Globus pallidus (tissue), 1 donor: ENCODE measurements around the gene SERPINB5.
"Not testable (repeated sequence)": the region's sequence is repeated elsewhere in the genome, so short reads cannot be mapped to it uniquely, and the experiment has no call there.

Experiments used
- DNase-seq: peaks from one replicate; pipeline ENCODE4 v3.0.0-alpha.2; 2015; ENCODE audit warnings: low spot score

SERPINB5 gene, protein sequence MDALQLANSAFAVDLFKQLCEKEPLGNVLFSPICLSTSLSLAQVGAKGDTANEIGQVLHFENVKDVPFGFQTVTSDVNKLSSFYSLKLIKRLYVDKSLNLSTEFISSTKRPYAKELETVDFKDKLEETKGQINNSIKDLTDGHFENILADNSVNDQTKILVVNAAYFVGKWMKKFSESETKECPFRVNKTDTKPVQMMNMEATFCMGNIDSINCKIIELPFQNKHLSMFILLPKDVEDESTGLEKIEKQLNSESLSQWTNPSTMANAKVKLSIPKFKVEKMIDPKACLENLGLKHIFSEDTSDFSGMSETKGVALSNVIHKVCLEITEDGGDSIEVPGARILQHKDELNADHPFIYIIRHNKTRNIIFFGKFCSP

DNA sequence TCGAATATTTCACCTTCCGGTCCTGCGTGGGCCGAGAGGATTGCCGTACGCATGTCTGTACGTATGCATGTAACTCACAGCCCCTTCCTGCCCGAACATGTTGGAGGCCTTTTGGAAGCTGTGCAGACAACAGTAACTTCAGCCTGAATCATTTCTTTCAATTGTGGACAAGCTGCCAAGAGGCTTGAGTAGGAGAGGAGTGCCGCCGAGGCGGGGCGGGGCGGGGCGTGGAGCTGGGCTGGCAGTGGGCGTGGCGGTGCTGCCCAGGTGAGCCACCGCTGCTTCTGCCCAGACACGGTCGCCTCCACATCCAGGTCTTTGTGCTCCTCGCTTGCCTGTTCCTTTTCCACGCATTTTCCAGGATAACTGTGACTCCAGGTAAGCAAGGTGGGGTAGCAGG lies at the start of gene SERPINB5:
TSS of gene SERPINB5 (plus strand) at position 291 of the 400 bp plus-strand sequence. CDS start 7,471 bp downstream, outside the sequence.
- no peak for DNase-seq

DNA sequence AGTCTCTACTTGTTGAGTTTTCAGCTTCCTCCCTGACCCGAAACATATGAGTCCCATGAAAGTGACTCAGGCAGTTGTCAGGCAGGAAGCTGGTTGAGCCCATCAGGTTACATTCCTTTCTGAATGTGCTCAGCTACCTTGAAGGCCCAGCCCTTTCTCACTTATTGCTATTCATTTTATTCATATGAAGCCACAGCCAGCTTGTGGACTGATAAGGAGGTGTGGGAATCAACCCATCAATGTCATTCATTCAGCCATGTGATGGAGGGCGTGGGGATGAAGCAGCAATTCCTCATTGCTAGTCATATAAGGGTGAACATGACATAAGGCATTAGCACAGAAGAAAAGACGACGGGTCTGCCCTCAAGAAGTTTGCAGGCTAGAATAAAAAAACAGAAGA lies 49.2 kb upstream of the SERPINB5 start:
- DNase-seq: no peak

DNA sequence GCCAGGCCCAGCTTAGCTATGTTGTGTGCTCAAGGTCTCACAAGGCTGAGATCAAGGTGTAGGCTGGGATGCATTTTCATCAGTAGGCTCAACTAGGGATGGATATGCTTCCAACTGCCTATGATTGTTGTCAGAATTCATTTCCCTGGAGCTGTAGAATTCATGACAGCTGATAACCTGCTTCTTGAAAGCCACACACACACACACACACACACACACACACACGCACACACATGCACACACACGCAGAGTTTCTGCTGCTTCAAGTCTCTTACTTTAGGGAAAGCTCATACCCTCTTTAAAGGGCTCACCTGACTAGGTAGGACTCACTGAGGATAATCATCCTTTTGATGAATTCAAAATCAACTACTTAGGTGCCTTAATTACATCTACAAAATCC lies 46.2 kb upstream of the SERPINB5 start:
- DNase-seq: no peak

DNA sequence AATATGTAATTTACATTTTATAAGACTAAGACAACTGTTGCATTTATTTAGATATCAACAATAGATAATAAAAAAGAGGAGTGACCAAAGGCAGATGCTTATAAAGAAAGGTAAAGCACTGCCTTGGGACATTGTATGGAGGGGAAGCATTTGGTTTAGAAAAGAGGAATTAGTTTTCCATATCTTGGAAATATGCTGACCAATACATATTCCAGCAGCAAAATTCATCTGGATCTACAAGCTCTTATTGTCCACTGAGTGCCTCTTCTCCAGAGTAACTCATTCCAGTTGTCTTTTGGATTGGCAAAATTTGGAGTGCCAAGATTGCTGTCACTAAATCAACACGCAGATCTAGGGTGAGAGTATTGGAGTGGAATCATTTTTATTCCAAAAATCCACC lies 45.6 kb upstream of the SERPINB5 start:
- no peak for DNase-seq

DNA sequence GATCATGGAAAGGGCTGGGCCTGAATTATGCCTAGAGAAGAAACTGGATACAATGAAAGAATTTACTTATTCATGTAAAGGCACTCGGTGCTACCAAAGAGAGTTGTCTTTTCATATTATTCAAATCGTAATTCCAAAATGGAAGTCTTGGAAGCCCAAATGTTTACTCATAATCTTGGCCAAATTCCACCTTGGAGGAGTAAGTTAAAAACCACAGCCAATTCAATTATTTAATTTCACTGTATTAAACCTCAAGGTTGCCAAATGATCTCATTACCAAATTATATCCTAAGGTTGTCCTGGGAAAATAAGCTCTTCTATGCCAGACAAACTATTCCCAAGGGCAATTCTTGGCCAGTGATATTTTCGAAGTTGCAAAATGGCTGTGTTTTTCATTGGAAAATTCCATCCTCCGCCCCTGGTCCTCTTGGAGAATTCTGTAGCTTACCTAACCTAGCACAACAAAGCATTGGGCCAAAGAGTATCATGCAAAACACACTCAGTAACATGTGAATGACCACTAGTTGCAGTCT lies 43.4 kb upstream of the SERPINB5 start:
- DNase-seq: no peak

DNA sequence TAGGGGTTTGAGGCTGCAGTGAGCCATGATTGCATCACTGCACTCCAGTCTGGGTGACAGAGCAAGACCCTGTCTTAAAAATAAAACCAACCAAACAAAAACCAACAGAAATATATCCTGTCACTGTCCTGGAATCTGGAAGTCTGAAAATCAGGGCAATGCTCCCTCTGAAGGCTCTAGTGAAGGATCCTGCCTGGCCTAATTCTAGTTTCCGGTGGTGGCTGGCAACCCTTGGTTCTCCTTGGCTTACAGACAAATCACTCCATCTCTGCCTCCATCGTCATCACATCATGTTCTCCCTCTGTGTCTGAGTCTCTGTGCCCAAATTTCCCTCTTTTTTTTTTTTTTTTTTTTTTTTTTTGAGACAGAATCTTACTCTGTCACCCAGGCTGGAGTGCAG lies 38.6 kb upstream of the SERPINB5 start:
- no peak for DNase-seq

DNA sequence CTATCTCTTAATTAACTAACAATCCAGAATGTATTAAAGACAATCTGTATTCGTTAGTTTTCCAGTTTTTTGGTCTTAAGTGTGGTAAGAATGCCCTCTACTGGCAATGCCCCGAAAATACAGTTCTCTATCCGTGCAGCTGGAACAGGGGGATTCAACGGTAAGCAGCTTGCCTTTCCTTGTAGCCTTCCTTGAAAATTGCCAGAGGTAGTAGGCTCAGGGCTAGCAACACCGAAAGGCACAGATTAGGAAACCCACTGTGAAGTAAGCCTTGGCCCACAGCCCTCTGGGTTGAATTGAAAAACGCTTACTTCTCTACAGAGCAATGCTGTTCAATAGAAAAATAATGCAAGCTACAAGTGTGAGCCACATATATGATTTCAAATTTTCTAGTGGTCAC lies 37.4 kb upstream of the SERPINB5 start:
- peak; percentile 62 for DNase-seq

DNA sequence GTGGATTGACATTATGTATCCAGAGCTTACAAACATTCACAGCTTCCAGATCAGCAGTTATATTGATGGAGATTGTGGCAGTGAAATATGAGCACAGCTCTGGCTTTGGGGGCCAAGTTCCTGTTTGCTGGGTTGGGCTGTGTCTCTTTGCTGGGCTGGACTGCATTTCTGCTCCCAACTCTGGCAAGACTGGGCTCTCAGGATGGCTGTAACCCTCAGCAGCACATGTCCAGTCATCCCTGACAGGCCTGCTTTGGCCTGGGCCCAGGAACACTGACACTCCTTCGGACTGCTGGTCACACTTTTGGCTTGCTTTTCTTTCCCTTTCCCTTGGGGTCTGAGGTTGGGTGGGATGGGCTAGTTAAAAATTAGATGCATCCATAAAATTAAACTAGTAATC lies 36.5 kb upstream of the SERPINB5 start:
- no peak for DNase-seq

DNA sequence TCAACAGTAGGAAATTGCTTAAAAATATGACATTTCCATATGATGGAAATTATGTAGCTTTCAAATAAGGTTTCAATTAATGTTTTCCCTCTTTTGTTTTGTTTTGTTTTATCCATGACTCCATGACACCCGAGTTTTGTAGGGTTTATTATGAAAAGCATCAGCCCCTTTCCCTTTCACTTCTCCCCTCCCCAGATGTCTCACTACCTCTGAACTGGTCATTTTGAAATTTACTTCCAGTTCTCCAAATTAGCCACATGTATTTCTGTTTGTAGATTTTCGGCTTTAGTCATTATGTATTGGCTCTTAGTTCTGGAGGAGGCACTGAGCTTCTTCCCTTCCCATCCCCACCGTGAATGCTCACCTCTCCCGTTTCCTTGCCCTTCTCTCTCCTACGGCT lies 35.9 kb upstream of the SERPINB5 start:
- DNase-seq: no peak

DNA sequence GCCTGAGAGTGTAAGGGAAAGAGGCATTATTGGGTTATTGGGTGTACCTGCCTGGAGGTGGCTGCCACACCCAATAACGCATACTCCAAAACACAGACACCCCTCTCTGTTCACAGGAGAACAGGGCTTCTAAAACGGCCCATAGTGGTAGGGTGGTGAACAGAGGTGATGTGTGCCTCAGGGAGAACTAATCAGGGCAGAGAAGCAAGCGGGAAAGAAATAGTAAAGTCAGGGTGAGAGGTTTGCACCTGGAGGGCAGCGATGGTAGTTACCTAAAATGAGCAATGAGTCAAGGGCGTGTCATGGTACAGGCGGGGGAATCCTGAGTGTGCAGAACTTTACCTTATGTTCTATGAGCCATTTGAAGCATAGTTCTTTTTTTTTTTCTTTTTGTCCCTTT lies 32.9 kb upstream of the SERPINB5 start:
- DNase-seq: no peak

DNA sequence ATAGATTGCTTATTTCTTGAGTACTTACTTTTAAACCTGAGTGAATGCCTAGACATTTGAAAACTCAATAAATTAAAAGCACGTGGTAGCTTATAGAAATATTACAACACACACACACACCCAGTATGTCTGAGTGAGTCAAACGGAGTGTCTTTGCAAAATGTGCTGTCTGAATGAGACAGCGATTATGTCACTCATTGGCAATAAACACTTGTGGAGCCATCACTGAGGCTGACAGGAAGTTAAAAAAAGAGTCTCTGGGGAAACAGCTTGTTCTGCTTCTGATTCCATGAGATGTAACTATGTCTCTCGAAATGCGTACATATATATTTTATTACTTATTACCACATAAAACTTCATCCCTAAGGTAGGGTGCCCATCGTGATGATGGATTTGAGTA lies 32.2 kb upstream of the SERPINB5 start:
- no peak for DNase-seq

DNA sequence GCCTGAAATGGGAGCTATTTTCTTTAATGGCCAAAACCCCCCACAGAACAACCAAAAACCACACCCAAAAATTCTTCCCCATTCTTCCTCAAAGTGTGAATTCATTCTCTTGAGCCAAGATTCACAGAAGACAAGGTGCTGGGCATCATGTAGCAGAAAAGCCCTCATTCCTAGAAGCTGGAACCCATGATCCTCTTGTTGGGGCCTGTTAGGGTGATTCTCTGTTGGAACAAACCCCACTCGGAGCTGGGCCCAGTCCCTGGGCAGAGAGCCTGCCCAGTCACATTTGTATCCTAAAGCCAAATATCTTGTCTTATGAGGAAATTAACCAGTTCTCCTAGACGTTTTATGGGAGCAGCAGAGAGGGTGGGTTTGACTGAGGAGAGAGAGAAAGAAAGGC lies 31.7 kb upstream of the SERPINB5 start:
- DNase-seq: no peak

DNA sequence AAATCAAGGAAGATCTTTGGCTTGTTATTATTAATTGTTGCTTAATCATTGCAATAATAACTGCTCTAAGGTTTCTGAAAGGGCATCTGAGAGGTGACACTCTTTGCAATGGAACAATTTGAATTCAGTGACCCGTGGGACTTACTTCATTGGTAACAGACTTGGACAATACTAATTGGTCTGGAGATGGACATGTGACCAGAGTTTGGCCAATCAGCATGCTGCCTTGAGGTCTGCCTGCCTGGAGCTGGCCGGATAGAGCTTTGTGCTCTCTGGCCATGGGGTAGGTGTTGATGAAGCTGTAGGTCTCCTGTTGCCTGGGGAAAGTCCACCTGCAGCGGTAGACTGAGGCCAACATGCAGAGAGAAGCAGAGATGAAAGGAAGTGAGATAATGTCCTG lies 30.5 kb upstream of the SERPINB5 start:
- DNase-seq: no peak

DNA sequence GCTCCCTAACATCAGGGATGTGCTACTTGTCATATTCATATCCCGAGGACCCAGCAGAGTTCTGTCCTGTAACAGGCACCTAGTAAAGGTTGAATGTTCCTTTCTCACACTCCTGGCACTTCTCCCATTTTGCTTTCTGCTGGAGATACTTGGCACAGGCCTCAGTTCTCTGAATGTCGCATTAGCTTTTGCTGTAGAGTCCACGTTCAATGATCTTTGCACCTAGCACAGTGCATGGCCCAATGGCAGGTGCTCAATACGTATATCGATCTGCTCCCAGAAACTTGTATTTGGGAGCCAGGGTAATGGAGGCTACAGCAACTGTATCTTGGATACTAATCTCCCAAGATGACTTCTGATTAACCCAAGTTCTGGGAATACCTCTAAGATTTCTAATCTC lies 29.7 kb upstream of the SERPINB5 start:
- DNase-seq: no peak

DNA sequence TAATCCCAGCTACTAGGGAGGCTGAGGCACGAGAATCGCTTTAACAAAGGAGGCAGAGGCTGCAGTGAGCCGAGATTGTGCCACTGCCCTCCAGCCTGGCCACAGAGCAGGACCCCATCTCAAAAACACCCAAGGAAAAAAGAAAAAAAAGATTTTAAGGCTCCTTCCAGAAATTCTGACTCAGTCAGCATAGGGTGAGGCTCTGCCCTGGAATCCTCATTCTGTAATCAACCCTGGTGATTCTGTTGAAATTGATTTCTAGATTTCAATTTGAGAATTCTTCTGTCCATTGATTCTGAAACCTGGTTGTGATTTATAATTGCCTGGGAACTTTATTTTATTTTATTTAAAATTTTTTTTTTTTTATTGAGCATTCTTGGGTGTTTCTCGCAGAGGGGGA lies 27.3 kb upstream of the SERPINB5 start:
- DNase-seq: no peak

DNA sequence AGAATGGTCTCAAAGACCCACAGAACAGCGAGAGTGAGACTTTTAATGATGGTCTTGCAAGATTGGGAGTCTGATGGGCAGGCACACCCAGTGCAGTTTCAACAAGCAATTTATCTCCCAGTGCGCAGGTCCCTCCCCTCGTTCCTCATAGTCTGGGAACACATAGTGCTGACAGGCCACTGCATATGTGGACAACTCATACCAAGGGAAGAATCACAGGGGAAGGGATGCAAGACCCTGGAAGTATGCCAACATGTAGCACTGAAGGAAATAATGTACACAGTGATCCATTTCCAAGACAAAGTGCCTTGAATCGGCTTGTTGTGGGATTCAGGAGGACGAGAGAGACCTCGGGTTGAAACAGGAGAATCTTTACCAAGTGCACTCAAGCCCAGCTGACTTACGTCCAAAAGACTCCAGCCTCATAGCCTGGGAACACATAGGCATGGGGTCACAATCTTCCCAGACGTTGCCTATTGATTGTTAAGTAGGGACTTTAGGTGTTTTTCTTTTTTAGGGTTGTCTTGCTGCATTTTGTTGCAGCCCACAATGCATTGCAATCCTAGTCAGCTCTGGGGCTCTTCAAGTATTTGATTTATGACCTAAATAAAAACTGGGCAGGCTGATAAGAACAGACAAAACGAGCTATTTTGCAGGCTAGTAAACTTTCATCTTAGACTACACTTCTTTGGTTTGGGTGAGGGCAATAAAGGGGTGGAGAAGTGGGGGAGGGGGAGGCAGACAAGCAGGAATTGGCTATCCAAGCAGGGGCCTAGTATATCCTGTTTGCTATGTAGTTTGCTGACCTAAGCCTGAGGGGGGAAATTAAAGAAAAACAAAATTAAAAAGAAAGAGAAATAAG lies 24.7 kb upstream of the SERPINB5 start:
- no peak for DNase-seq

DNA sequence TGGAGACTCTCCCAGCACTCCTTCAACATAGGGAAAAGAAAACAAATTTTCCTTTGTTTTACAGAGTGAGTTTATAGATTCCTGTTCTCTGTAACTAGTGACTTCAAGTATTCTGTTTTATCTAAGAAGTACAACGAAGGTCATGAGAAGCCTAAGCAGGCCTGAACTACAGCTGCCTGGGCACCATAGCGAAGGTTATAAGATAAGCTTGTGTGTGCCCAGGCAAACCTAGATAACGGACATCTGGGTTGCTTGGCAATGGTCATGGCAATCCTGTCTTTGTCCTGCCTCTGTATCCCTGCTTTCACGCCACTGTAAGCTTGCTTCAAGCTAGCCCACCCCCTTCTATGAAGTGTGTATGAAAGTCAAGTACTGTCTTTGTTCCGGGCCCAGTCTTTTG lies 24.0 kb upstream of the SERPINB5 start:
- not testable (repeated sequence) for DNase-seq

DNA sequence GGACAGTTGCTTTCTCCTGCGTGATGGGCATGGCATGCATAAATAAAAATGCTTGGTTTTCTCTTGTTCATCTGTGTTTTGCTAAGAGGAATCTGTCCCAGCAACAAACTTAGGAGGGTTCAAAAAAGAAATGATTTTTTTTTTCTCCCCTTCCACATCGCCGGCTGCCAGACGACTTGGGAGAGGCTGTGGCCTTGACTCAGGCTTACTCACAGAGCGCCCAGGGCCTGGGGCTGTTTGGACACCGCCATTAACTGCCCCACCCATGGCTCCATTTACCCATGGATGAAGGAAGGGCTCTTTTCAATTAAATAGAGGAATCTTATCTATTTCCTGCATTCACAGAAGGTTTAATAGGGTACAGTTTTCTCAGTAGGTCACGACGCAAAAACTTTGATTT lies 22.3 kb upstream of the SERPINB5 start:
- DNase-seq: no peak

DNA sequence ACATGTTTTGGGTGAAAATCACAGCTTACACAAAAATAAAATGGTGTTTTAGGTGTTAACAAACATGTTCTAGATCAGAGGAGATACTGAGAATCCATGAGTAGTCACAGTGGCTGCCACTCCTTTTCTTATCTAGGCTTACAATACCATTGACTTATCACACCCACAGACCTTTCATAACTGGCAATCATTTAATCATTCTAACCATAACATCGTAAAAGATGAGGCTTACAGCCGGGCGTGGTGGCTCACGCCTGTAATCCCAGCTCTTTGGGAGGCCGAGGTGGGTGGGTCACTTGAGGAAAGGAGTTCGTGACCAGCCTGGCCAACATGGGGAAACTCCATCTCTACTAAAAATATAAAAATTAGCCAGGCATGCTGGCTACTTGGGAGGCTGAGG lies 18.8 kb upstream of the SERPINB5 start:
- no peak for DNase-seq

DNA sequence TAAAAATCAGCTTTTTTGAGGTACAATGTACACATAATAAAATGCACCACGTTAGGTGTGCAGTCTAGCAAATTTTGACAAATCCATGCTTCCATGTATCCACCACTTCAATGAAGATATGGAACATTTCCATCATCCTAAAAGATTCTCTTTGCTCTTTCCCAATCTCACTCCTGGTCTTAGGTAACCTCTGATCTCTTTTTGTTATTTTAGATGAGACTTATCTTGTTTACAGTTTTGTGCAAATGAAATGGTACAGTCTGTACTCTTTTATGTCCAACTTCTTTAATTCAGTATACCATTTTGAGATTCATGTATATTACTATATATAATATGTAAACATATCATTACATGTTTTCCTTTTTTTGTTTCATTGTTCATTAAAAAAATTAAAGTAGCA lies 16.3 kb upstream of the SERPINB5 start:
- no peak for DNase-seq

DNA sequence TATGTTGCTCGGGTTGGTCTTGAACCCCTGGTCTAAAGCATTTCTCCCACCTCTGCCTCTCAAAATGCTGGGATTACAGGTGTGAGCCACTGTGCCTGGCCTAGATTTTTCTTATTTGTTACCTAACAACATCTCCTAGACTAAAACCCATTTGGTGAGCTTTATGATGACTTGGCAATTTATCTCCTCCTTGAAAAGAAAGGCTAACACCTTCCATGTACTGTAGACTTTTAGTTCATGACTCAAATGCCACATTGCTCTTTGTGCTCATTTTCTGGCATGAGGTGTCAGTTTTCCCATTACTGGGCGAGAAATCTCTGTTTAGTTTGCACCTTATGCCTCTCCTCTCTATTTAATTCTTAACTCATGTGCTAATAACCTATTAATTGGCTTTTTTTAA lies 12.3 kb upstream of the SERPINB5 start:
- DNase-seq: no peak

DNA sequence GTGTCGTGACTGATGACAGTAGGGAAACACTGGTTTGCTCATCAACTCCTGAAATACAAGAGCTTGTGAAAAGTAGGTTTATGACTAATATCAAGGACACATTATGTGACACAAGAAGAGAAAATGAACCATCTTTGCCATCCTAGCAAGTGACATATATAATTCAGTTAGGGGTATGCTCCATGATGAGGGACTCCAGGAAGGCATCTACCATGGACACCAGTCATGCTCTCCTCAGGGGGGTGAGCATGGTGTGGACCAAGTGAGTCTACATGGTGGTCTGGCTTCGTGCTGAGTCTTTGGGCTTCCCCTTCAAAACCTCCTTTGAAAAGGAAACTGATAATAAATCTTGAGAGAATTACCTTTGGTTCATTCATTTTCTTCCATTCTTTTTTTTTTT lies 11.7 kb upstream of the SERPINB5 start:
- no peak for DNase-seq

DNA sequence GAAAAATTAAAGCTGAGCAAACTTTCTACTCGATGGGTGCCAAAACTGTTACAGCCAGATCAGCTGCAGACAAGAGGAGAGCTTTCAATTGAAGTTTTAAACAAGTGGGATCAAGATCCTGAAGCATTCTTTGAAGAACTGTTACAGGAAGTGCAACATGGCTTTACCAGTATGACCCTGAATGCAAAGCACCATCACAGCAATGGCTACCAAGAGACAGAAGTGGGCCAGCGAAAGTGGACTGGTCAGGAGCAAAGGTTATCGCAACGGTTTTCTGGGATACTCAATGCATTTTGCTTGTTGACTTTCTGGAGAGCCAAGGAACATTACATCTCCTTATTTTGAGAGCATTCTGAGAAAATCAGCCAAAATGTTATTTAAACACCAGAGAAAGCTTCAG lies 9.1 kb upstream of the SERPINB5 start:
- no peak for DNase-seq
